Ramos (cell line): ENCODE results near the gene CAMTA1.

Experiments used
- in situ Hi-C: fragments of 300-500 bp; cut with MboI; formaldehyde crosslinking; loops from one replicate; pipeline ENCODE4 v1.14.3; 2022; ENCODE audit warnings: low sequenced_read_pairs; ENCODE audit not compliant: unreplicated experiment

Gene CAMTA1

GRCh38 chr1:7632681-7633080, 847.4 kb downstream of the CAMTA1 start:
- in situ Hi-C loops, result loop anchor here (25.0 kb wide), 1 partner anchor 920 kb away; the partner anchor contains the start of gene DNAJC11

- in situ Hi-C loops, result loop anchor here (25.0 kb wide), 1 partner anchor 921 kb away; the partner anchor contains the start of gene DNAJC11
These were observed 848.4 kb downstream of the CAMTA1 start for GRCh38 chr1:7633506-7634245.

GRCh38 chr1:7634546-7635240, 849.4 kb downstream of the CAMTA1 start:
- in situ Hi-C loops, result loop anchor here (25.0 kb wide), 1 partner anchor 922 kb away; the partner anchor contains the start of gene DNAJC11

GRCh38 chr1:7636795-7637526, 851.7 kb downstream of the CAMTA1 start:
- in situ Hi-C loops, result loop anchor here (25.0 kb wide), 1 partner anchor 925 kb away; the partner anchor contains the start of gene DNAJC11

- in situ Hi-C loops, result loop anchor here (25.0 kb wide), 1 partner anchor 926 kb away; the partner anchor contains the start of gene DNAJC11
These were observed 852.8 kb downstream of the CAMTA1 start for GRCh38 chr1:7638078-7638477.

DNA sequence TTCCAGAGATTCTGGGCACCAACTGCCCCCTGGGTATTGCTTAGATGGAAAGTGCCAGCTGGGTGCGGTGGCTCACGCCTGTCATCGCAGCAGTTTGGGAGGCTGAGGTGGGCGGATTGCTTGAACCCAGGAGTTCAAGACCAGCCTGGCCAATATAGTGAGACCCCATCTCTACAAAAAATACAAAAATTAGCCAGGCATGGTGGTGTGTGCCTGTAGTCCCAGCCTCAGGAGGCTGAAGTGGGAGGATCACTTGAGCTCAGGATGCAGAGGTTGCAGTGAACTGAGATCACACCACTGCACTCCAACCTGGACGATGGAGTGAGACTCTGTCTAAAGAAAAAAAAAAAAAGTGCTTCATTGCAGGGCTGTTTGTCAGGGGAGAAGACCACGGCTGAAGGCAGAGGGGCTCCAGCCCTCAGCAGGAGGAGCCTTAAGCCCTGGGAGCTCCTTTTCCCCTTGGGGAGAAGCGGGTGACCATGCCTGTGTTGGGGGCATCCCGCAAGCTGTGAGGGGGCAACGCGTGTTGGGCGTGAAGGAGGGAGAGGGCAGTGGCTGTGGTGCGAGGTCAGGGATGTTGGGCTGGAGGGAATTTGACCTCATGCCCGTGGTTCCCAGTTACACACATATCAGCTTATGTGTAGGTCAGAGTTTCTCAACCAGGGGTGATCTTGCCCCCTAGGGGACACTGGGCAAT, 854.3 kb downstream of the CAMTA1 start:
- in situ Hi-C loops, result loop anchor here (25.0 kb wide), 1 partner anchor 927 kb away; the partner anchor contains the start of gene DNAJC11

- in situ Hi-C loops, result loop anchor here (25.0 kb wide), 1 partner anchor 928 kb away; the partner anchor contains the start of gene DNAJC11
These were observed 855.1 kb downstream of the CAMTA1 start for GRCh38 chr1:7640350-7640749.

DNA sequence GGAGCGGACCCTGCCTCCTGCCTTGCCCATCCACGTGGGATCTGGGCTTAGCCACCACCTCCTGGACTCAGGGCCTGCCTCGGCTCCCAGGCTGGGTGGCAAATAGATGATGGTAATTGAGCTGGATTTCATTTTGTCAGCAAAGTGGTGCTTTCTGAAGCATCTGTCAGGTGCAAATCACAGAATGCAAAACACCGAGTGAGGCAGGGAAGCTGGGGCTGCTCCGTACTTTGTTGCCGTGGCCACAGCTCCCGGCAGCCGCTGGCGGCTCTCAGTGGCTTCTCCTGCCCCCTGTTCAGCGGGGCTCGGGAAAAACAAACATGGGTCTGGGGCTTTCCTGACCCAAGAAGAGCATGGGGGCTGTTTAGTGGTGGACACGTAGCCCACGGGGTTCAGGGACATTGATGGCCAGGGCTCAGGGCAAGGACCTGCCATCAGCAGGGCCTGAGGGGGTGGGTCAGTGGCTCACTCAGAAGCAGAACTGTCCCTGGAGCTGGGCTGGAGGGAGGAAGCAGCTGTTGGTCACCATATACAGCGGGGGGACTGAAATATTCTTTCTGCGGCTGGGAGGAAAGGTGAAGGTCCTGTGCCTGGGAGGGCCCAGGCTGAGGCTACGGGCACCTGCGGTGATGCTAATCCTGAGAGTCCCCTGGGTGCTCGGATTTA, 855.8 kb downstream of the CAMTA1 start:
- in situ Hi-C loops, result loop anchor here (25.0 kb wide), 1 partner anchor 929 kb away; the partner anchor contains the start of gene DNAJC11

- in situ Hi-C loops, result loop anchor here (25.0 kb wide), 1 partner anchor 930 kb away; the partner anchor contains the start of gene DNAJC11
These were observed 856.5 kb downstream of the CAMTA1 start for GRCh38 chr1:7641587-7642417.

- in situ Hi-C loops, result loop anchor here (25.0 kb wide), 1 partner anchor 930 kb away; the partner anchor contains the start of gene DNAJC11
These were observed 857.1 kb downstream of the CAMTA1 start for GRCh38 chr1:7642418-7642704.

DNA sequence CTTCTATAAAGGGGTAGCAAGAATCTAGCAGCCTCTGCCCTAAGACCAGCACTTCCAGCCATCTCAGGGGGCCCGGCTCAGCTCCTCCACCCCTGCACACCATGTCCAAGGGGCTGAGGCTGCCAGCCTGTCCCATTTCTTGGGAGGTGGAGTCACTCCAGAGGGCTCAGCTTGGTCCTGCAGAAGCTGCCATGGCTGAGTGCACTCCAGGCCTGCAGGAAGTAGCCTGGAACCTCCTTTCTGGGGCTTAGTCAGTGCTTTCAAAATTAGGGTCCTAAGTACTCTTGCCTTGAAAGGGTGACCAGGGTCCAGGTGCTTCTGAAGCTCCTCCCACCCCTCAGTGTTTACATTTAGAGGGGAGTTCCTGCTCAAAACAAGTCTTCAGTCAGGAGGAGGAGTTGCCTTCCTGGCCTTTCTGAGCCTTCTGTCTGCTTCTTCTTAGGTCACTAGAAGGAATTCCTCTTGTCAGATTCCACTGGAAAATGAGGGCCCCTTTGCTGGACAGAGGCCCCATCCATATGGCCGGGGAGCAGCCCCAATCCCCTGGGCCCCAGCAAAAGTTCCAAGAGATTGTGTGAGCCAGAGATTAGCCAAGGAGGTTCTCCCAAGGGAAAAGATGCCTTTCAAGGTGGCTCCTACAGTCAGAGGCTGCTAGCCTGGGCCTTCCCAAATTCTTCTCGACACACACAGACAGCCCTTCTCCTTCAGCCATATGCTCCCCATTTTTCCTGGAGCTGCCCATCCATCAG, 857.7 kb downstream of the CAMTA1 start:
- in situ Hi-C loops, result loop anchor here (25.0 kb wide), 1 partner anchor 931 kb away; the partner anchor contains the start of gene DNAJC11

GRCh38 chr1:7643530-7643929, 858.3 kb downstream of the CAMTA1 start:
- in situ Hi-C loops, result loop anchor here (25.0 kb wide), 1 partner anchor 931 kb away; the partner anchor contains the start of gene DNAJC11

- in situ Hi-C loops, result loop anchor here (25.0 kb wide), 1 partner anchor 932 kb away; the partner anchor contains the start of gene DNAJC11
These were observed 858.8 kb downstream of the CAMTA1 start for GRCh38 chr1:7644086-7644485.

- in situ Hi-C loops, result loop anchor here (25.0 kb wide), 1 partner anchor 933 kb away; the partner anchor contains the start of gene DNAJC11
These were observed 859.9 kb downstream of the CAMTA1 start for GRCh38 chr1:7644961-7645750.

- in situ Hi-C loops, result loop anchor here (25.0 kb wide), 1 partner anchor 933 kb away; the partner anchor contains the start of gene DNAJC11
These were observed 860.4 kb downstream of the CAMTA1 start for GRCh38 chr1:7645751-7646048.

DNA sequence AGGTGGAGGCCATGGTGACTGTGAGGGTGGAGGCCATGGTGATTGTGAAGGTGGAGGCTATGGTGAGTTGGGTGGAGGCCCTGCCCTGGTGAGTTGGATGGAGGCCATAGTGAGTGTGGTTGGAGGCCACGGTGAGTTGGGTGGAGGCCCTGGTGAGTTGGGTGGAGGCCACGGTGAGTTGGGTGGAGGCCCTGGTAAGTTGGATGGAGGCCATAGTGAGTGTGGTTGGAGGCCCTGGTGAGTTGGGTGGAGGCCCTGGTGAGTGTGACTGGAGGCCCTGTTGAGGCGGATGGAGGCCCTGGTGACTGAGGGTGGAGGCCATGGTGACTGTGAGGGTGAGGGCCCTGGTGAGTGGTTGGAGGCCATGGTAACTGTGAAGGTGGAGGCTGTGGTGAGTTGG, 860.9 kb downstream of the CAMTA1 start:
- in situ Hi-C loops, result loop anchor here (25.0 kb wide), 1 partner anchor 934 kb away; the partner anchor contains the start of gene DNAJC11
